Measurements from ENCODE around the gene CEP350.

DNA sequence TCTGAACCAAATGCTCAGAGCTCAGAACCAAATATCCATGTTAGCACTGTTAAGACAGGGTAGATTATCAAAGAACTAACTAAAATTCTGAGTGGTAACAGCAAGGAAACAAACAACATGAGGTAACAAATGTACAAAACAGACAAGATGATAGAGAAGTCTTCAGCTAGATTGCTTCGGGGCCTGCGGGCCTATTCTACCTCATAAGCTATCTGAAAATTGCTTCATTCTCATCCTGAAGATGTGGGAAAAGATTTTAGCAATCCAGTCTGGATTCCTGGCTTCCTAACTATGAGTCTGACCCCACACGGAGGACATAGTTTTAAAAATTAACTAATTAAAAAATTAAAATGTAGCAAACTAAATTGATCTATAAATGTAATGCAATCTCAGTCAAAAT lies 190.8 kb downstream of the CEP350 start:
- no peak for TF ChIP-seq EZH2 (IDR thresholded peaks at IDR 0.05; ENCODE audit: borderline replicate concordance)
- TF ChIP-seq, protein P1, sequence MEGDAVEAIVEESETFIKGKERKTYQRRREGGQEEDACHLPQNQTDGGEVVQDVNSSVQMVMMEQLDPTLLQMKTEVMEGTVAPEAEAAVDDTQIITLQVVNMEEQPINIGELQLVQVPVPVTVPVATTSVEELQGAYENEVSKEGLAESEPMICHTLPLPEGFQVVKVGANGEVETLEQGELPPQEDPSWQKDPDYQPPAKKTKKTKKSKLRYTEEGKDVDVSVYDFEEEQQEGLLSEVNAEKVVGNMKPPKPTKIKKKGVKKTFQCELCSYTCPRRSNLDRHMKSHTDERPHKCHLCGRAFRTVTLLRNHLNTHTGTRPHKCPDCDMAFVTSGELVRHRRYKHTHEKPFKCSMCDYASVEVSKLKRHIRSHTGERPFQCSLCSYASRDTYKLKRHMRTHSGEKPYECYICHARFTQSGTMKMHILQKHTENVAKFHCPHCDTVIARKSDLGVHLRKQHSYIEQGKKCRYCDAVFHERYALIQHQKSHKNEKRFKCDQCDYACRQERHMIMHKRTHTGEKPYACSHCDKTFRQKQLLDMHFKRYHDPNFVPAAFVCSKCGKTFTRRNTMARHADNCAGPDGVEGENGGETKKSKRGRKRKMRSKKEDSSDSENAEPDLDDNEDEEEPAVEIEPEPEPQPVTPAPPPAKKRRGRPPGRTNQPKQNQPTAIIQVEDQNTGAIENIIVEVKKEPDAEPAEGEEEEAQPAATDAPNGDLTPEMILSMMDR (IDR thresholded peaks at IDR 0.05; ENCODE audit: poor library complexity) = no peak
- TF ChIP-seq EZH2phosphoT487 (IDR thresholded peaks at IDR 0.05; ENCODE audit: low read depth, severe bottlenecking, unreplicated experiment) = no peak
